Upper lobe of left lung (tissue), 6 donors: ENCODE measurements around the gene ARL6IP6. TPM values are rescaled to one million over a fixed set of nuclear protein-coding genes. Genes with fewer than 3 reads are reported as not detected.
"Not testable (repeated sequence)": the region's sequence is repeated elsewhere in the genome, so short reads cannot be mapped to it uniquely, and the experiment has no call there.

Source experiments
- ATAC-seq, 2 donors: fragments of 200-7000 bp; cut with Tn5 transposase; one replicate each; pipeline ENCODE4 v1.9.1; 2022; ENCODE audit warnings: mild to moderate bottlenecking in 2 of 2, moderate library complexity in 2 of 2; ENCODE audit not compliant: low FRiP score in 2 of 2
- DNase-seq, 2 donors: peaks; one replicate each; pipeline ENCODE4 v3.0.0-alpha.2; 2019 to 2020
- H3K27ac ChIP-seq, 4 donors: fragments of 200-600 bp; sonication (generic); one replicate each; pipeline ENCODE4 v1.5.1; 2016 to 2019
- H3K27me3 ChIP-seq, 4 donors: fragments of 200-600 bp; sonication (generic); one replicate each; pipeline ENCODE4 v1.5.1; 2017 to 2019
- H3K36me3 ChIP-seq, 4 donors: fragments of 200-600 bp; sonication (generic); one replicate each; pipeline ENCODE4 v1.5.1; 2016 to 2019
- H3K4me1 ChIP-seq, 4 donors: fragments of 200-600 bp; sonication (generic); one replicate each; pipeline ENCODE4 v1.5.1; 2018 to 2019
- H3K4me3 ChIP-seq, 4 donors: fragments of 200-600 bp; sonication (generic); one replicate each; pipeline ENCODE4 v1.5.1; 2017 to 2019; ENCODE audit warnings: mild to moderate bottlenecking in 2 of 4, moderate library complexity in 1 of 4
- H3K9me3 ChIP-seq, 4 donors: fragments of 200-600 bp; sonication (generic); one replicate each; pipeline ENCODE4 v1.5.1; 2018 to 2019
- CTCF ChIP-seq, 6 experiments: fragments of 450-650 bp in 4 of 6; fragments of 200-600 bp in 2 of 6; sonication (generic) in 2 of 6; IDR thresholded peaks; one replicate each; pipeline ENCODE4 v1.5.1; 2016 to 2019; ENCODE audit warnings: antibody characterized with exemption in 6 of 6
- EP300 ChIP-seq, 4 donors: sonication (generic); formaldehyde crosslinking; IDR thresholded peaks; one replicate each; pipeline ENCODE4 v1.5.1; 2017; ENCODE audit warnings: antibody characterized with exemption in 4 of 4, control low read depth in 2 of 4
- POLR2A ChIP-seq, 4 donors: fragments of 450-650 bp; IDR thresholded peaks; one replicate each; pipeline ENCODE4 v1.5.1; 2016 to 2017; ENCODE audit warnings: antibody characterized with exemption in 4 of 4, mild to moderate bottlenecking in 2 of 4
- POLR2AphosphoS5 ChIP-seq, 2 donors: sonication (generic); formaldehyde crosslinking; IDR thresholded peaks; one replicate each; pipeline ENCODE4 v1.5.1; 2017; ENCODE audit warnings: antibody characterized with exemption in 2 of 2
- WGBS, 2 donors: methylation state at CpG; one replicate each; pipeline ENCODE4 v1.1.5; 2017 to 2018; 5-methylcytosine and 5-hydroxymethylcytosine counted together
- total RNA-seq, 6 donors: library from RNA; depleted of rRNA in 4 of 6; stranded (reverse); fragments of >200 nt in 4 of 6; gene quantifications; one replicate each; pipeline versions ENCODE4 v1.1.0 to v1.2.1, GENCODE V29; 2016 to 2021
- donor health status: DM: no; HTN: no; CAD: no; lungs with moderate emphysema.
- donor health status: DM: no; HTN: yes; CAD: no; lungs with severe emphysema.

Gene ARL6IP6
- total RNA-seq, 6 donors from 2014 or later = 7.5 to 27.4 (median 20.0) TPM

GRCh38 chr2:152729844-152730243 is 11.4 kb downstream of the ARL6IP6 start:
- Histone ChIP-seq H3K4me3 (no peak overlapping the region), H3K27me3 (no peaks in the 10 kb centered on the region), H3K36me3 (peaks cover 0 to under 1% (median 0%) of the 10 kb centered on the region in 4 donors), H3K9me3 (no peaks in the 10 kb centered on the region), H3K4me1 (peaks cover 13 to 20% (median 13%) of the 10 kb centered on the region in 4 donors), H3K27ac (peak overlapping the region in 1 of 4 donors; percentile 60)
- ATAC-seq = no peak
- WGBS, 2 donors = 77 to 82% methylated on average over 2 of the region's 2 CpGs
- TF ChIP-seq POLR2AphosphoS5 (IDR thresholded peaks at IDR 0.05) (no peak), POLR2A (IDR thresholded peaks at IDR 0.05) (no peak), CTCF (IDR thresholded peaks at IDR 0.05) (no peak), EP300 (IDR thresholded peaks at IDR 0.05) (no peak)
- no peak for DNase-seq

GRCh38 chr2:152730591-152731333 is 12.3 kb downstream of the ARL6IP6 start:
- WGBS, 2 donors = 50 to 59% methylated on average over 1 of the region's 1 CpG
- peaks cover 0 to 10% (median 3%) of the 10 kb centered on the region in 4 donors for H3K36me3 ChIP-seq
- H3K27me3 ChIP-seq = no peaks in the 10 kb centered on the region
- peak overlapping the region in 2 of 4 donors; percentile 13 to 60 for H3K27ac ChIP-seq
- ATAC-seq (peak; percentile 64 to 75), DNase-seq (peak in 1 of 2 donors; percentile 67)
- no peaks in the 10 kb centered on the region for H3K9me3 ChIP-seq
- peaks cover 13 to 20% (median 13%) of the 10 kb centered on the region in 4 donors for H3K4me1 ChIP-seq
- TF ChIP-seq CTCF (IDR thresholded peaks at IDR 0.05) = no peak
- no peak for TF ChIP-seq POLR2AphosphoS5 (IDR thresholded peaks at IDR 0.05)
- TF ChIP-seq POLR2A (IDR thresholded peaks at IDR 0.05) = no peak
- TF ChIP-seq EP300 (IDR thresholded peaks at IDR 0.05) = no peak
- H3K4me3 ChIP-seq = no peak overlapping the region

- not testable (repeated sequence) for H3K4me1 ChIP-seq, H3K4me3 ChIP-seq, H3K27me3 ChIP-seq, H3K27ac ChIP-seq, ATAC-seq, DNase-seq, H3K9me3 ChIP-seq
- 80 to 100% methylated on average over 1 of the region's 1 CpG for WGBS, 2 donors
- peaks cover 0 to 35% (median 7%) of the 10 kb centered on the region in 4 donors for H3K36me3 ChIP-seq
Observed at GRCh38 chr2:152737509-152737908, 19.1 kb downstream of the ARL6IP6 start.

- H3K36me3 ChIP-seq = peaks cover 0 to 35% (median 8%) of the 10 kb centered on the region in 4 donors
- H3K27me3 ChIP-seq = no peaks in the 10 kb centered on the region
- no peak overlapping the region for H3K27ac ChIP-seq
- no peaks in the 10 kb centered on the region for H3K9me3 ChIP-seq
- ATAC-seq = no peak
- 88 to 90% methylated on average over 2 of the region's 2 CpGs for WGBS, 2 donors
- no peak for TF ChIP-seq POLR2A (IDR thresholded peaks at IDR 0.05)
- no peak for TF ChIP-seq CTCF (IDR thresholded peaks at IDR 0.05)
- TF ChIP-seq EP300 (IDR thresholded peaks at IDR 0.05) = no peak
- TF ChIP-seq POLR2AphosphoS5 (IDR thresholded peaks at IDR 0.05) = no peak
- H3K4me1 ChIP-seq = no peaks in the 10 kb centered on the region
- H3K4me3 ChIP-seq = no peak overlapping the region
- no peak for DNase-seq
Observed at GRCh38 chr2:152738438-152738837, 20.0 kb downstream of the ARL6IP6 start.

GRCh38 chr2:152739705-152740104 is 21.3 kb downstream of the ARL6IP6 start:
- not testable (repeated sequence) for DNase-seq, H3K4me1 ChIP-seq, ATAC-seq, H3K27me3 ChIP-seq, H3K9me3 ChIP-seq, H3K4me3 ChIP-seq, H3K27ac ChIP-seq
- 88 to 100% methylated on average over 1 of the region's 1 CpG for WGBS, 2 donors
- peaks cover 0 to 35% (median 8%) of the 10 kb centered on the region in 4 donors for H3K36me3 ChIP-seq
